GM21423 (cell line): ENCODE results near the gene FES.
"Not testable (repeated sequence)": the region's sequence is repeated elsewhere in the genome, so short reads cannot be mapped to it uniquely, and the experiment has no call there.

Source experiments
- ATAC-seq: cut with Tn5 transposase; IDR thresholded peaks from one replicate; pipeline ENCODE4 v1.9.1; 2021; ENCODE audit warnings: mild to moderate bottlenecking, moderate library complexity; ENCODE audit not compliant: unreplicated experiment

Gene FES

GRCh38 chr15:90907051-90907660 lies 22.9 kb downstream of the FES start:
- ATAC-seq = no peak

GRCh38 chr15:90907838-90908507 lies 23.7 kb downstream of the FES start:
- ATAC-seq = no peak

GRCh38 chr15:90909449-90909848 lies 25.1 kb downstream of the FES start:
- ATAC-seq = not testable (repeated sequence)

GRCh38 chr15:90909976-90910375 lies 25.7 kb downstream of the FES start:
- no peak for ATAC-seq

- ATAC-seq = no peak
Observed at GRCh38 chr15:90910441-90911301, 26.4 kb downstream of the FES start.

- ATAC-seq = no peak
Observed at GRCh38 chr15:90911302-90911623, 27.0 kb downstream of the FES start.

GRCh38 chr15:90911906-90912769 lies 27.8 kb downstream of the FES start:
- no peak for ATAC-seq

GRCh38 chr15:90912770-90913075 lies 28.4 kb downstream of the FES start:
- ATAC-seq = no peak

- ATAC-seq = no peak
Observed at GRCh38 chr15:90913398-90913944, 29.2 kb downstream of the FES start.

GRCh38 chr15:90914305-90915080 lies 30.2 kb downstream of the FES start:
- no peak for ATAC-seq

- no peak for ATAC-seq
Observed at GRCh38 chr15:90915216-90915807, 31.0 kb downstream of the FES start.

GRCh38 chr15:90915808-90916440 lies 31.6 kb downstream of the FES start:
- no peak for ATAC-seq

- ATAC-seq = no peak
Observed at GRCh38 chr15:90916461-90916860, 32.2 kb downstream of the FES start.

- no peak for ATAC-seq
Observed at GRCh38 chr15:90917569-90917968, 33.3 kb downstream of the FES start.

- no peak for ATAC-seq
Observed at GRCh38 chr15:90918034-90918788, 33.9 kb downstream of the FES start.

- no peak for ATAC-seq
Observed at GRCh38 chr15:90918835-90919234, 34.5 kb downstream of the FES start.

- ATAC-seq = no peak
Observed at GRCh38 chr15:90921887-90922286, 37.6 kb downstream of the FES start.

- ATAC-seq = peak; percentile 45
Observed at GRCh38 chr15:90922712-90923322, 38.5 kb downstream of the FES start.
